HL-60/S4 treated with retinoic acid at 250 ng/mL for 4 days and 3 days (cell line): ENCODE results near the gene MCOLN1.

Experiments
- in situ Hi-C: fragments of 300-500 bp; cut with MboI; formaldehyde crosslinking; loops from 2 replicates; pipeline ENCODE4 v1.7.0; 2022; ENCODE audit warnings: low sequenced_read_pairs

MCOLN1 gene

GRCh38 chr19:7540761-7541474, 18.5 kb downstream of the MCOLN1 start:
- in situ Hi-C loops = no loop called here

GRCh38 chr19:7541475-7541824, 19.0 kb downstream of the MCOLN1 start:
- in situ Hi-C loops = no loop called here

DNA sequence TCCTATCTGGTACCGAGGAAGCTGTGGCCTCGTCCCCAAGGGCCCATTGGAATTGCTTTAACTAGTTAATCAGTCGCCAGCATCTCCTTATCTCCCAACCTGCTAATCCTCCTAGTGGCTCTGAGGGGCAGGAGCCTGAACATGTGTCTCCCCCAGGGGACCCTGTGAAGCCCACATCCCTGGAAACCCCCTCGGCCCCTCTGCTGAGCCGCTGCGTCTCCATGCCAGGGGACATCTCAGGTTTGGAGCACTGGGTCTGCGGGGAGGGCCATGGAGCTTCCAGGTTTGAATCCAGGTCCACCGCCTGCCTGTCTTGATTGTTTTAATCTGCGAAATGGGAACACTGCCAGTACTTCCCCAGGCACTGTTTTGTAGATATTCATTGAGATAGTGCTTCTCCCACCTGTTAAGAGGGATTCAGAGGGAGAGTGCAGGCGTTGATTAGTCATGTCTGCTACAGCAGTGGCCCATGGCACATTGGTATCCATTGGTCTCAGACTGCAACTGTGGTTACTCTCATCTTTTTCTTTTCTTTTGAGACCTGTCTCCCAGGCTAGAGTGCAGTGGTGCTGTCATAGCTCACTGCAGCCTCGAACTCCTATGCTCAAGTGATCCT, 19.5 kb downstream of the MCOLN1 start:
- in situ Hi-C loops = no loop called here

- in situ Hi-C loops = no loop called here
Observed at GRCh38 chr19:7542556-7543348, 20.3 kb downstream of the MCOLN1 start.

DNA sequence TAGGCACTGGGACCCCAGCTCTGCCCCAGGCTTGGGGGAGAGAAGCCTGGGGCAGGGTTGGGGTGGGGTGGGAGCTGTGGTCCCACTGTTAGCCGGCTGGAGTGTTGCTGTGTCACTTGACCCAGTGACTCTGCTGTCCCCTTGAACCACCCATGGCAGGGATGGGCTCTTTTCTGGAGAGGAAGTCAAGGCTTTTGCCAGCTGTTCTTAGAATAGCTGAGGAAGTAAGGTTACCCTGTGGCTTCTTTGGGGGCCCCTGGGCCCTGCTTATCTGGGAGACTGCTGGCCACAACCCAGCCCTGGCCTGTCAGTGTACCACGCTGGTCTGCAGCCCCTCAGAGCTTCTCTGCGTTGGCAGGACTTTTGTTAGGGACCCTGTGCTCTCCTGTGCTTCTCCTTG, 22.2 kb downstream of the MCOLN1 start:
- in situ Hi-C loops = no loop called here

DNA sequence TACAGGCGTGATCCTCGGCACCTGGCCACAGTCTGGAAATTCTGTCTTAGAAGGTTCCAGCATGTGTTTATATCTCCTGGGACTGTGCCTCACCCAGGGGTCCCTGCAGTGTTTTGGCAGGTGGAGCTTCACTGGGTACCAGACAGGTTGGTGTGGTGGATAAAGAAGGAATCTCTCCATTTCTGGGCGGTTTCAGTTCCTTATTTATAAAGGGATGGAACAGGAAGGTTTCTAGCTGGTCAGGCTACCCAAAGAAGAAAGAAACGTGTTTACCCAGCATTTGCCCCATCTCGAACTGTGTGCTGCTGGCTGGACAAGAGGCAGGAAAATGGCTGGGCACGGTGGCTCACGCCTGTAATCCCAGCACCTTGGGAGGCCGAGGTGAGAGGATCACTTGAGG, 22.9 kb downstream of the MCOLN1 start:
- in situ Hi-C loops = no loop called here

GRCh38 chr19:7545904-7546303, 23.5 kb downstream of the MCOLN1 start:
- in situ Hi-C loops = no loop called here

DNA sequence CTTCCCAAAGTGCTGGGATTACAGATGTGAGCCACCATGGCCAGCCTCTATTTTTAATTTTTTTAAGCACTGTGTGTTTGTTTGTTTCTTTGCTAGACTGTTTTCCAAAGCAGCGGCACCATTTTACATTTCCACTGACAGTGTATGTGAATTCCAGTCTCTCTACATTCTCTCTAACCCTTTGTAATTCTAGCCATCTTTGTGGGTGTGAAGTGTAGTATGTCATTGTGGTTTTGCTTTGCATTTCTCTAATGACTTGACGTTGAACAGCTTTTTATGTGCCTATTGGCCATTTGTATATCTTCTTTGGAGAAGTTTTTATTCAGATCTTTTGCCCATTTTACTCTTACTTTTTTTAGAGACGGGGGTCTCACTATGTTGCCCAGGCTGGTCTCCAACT, 24.7 kb downstream of the MCOLN1 start:
- in situ Hi-C loops = no loop called here

DNA sequence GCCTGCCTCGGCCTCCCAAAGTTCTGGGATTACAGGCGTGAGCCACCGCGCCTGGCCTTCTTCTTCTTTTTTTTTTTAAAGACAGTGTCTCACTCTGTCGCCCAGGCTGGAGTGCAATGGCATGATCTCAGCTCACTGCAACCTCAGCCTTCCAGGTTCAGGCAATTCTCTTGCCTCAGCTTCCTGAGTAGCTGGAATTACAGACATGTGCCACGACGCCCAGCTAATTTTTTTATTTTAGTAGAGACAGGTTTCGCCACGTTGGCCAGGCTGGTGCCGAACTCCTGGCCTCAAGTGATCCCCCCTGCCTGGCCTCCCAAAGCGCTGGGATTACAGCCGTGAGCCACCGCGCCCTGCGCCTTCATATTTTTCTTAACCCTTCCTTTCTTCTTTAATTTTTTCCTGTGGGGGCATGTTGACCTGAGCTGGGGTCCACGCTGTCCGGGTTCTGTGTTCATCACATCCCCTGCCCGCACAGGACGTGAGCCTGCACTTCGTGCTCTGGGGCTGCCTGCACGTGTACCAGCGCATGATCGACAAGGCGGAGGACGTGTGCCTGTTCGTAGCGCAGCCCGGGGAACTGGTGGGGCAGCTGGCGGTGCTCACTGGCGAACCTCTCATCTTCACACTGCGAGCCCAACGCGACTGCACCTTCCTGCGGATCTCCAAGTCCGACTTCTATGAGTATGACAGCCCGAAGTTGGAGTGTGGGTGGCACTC, 27.2 kb downstream of the MCOLN1 start:
- in situ Hi-C loops = no loop called here

DNA sequence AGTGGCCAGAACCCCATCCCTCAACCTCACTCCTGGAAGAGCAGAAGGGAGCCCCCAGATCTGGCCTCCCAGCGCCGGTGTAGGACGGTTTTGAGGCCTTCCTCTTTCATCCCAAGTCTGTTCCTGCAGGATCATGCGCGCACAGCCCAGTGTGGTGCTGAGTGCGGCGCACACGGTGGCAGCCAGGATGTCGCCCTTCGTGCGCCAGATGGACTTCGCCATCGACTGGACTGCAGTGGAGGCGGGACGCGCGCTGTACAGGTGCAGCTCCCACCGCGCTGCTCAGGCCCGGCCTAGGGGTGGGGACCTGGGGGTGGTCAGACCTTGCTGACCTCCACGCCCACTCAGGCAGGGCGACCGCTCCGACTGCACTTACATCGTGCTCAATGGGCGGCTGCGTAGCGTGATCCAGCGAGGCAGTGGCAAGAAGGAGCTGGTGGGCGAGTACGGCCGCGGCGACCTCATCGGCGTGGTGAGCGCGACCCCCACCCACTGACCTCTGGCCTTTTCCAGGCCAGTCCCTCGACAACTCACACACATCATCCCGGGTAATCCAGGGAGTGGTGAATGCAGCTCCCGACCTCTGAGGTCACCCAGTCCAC, 27.8 kb downstream of the MCOLN1 start:
- in situ Hi-C loops = no loop called here

- in situ Hi-C loops = no loop called here
Observed at GRCh38 chr19:7550987-7551761, 28.8 kb downstream of the MCOLN1 start.

DNA sequence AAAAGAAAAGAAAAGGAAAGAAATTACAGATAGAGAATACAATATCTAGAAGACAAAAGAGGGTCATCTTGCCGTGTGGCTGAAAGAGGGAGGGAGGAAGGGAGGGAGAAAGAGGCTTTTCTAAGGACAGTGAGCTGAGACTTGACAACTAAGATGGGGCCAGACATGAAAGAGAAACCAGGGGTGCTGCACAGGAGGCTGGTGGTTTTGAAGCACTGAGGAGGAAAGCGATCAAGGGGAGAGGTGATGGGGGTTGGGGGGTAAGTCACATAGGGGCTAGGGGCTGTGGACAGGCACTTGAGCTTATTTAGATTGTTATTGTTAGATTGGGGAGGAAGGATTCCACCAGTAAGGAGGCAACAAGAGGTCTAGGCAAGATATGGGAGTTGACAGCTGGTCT, 30.4 kb downstream of the MCOLN1 start:
- in situ Hi-C loops = no loop called here

DNA sequence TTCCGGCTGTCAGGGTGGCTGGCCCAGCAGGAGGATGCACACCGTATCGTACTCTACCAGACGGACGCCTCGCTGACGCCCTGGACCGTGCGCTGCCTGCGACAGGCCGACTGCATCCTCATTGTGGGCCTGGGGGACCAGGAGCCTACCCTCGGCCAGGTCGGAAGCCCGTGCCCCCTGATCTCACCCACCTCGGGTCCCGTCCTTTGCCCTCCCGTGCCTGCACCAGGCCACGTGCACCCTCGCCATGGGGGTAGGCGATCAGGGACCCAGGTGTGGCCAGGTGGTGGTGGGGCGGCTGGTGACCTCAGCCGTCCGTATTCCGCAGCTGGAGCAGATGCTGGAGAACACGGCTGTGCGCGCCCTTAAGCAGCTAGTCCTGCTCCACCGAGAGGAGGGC, 32.1 kb downstream of the MCOLN1 start:
- in situ Hi-C loops = no loop called here

- in situ Hi-C loops = no loop called here
Observed at GRCh38 chr19:7554990-7555864, 32.8 kb downstream of the MCOLN1 start.

- in situ Hi-C loops = no loop called here
Observed at GRCh38 chr19:7556696-7557315, 34.4 kb downstream of the MCOLN1 start.

DNA sequence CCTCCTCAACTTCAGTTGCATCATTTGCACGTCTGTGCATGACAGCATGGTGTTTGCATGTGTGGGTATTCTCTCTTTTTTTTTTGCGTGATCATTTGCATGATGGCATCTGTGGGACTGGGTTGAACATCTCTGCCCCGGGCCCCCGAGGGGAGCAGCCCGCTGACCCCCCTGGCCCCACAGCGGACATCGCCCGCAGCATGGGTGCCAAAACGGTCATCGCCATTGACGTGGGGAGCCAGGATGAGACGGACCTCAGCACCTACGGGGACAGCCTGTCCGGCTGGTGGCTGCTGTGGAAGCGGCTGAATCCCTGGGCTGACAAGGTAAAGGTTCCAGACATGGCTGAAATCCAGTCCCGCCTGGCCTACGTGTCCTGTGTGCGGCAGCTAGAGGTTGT, 36.2 kb downstream of the MCOLN1 start:
- in situ Hi-C loops = no loop called here

GRCh38 chr19:7559102-7559501, 36.7 kb downstream of the MCOLN1 start:
- in situ Hi-C loops = no loop called here

GRCh38 chr19:7560255-7560654, 37.8 kb downstream of the MCOLN1 start:
- in situ Hi-C loops = no loop called here

GRCh38 chr19:7561325-7561724, 38.9 kb downstream of the MCOLN1 start:
- in situ Hi-C loops = no loop called here
